Midbrain (tissue), 1 donor: Measurements from ENCODE around the gene B3GALT2.

Experiments
- DNase-seq: peaks from one replicate; lab custom pipeline; 2025; lab: John Stamatoyannopoulos, UW

The B3GALT2 gene

DNA sequence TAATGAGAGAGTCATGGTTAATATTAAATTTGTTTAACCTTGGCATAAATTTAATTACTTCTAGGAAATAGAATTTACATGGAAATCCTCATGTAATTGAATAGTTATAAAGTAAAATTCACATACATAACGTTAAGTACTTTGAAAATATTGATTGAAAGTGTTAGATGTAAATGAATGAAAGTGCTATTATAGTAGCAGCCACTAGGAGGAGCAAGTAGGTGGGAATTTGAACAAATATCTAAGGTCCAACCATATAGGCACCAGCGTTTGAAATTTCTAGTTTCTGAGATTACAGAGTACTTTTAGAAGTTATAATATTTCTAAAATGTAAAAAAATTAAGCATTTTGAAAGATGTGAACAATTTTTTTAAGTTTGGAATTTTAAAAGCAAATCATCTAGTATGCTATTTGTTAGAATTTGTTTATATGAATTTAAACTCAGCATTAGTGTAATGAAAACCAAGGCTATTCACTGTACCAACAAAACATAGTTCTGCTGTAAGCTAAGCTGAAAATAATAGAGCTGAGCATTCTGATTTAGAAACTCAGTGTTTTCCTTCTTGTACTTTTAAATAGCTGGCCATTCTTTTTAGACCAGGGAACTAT, 3.3 kb downstream of the B3GALT2 start:
- peak; percentile 78 for DNase-seq

DNA sequence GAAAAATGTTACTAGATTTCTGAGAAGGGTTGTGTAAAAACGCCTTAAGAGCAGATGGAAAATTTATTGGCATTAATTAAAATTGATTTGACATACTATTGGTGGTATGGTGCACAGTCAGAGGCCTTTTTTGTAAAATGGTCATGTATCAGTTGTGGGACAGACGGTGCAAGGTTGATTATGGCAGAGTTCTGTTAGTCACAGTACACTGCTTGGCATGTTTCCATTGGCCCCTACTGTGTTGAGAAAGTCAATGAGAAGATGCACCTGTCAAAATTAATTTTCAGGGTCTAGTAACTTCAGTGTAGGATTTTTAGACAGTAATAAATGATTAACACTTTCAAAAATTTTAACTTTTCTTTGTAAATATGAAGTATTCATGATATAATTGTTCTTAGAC, 4.4 kb downstream of the B3GALT2 start:
- no peak for DNase-seq

DNA sequence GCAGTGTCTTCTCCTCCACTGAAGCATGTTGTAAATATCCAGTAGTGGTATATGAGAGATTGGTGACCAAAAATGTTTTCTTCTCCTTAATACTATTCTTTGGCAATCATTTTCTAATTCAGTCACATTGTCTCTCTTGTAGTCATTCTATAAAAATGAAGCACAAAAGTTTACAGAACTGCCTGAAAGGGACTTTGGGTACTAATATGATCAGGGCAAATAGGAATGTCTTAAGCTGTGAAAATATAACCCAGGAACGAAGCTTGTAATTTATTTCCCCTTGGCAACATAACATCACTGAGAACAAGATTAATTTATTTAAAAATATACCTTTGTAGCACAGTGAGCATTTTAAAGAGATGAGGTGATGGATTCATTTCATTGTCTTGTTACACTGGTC, 4.9 kb downstream of the B3GALT2 start:
- DNase-seq: no peak

DNA sequence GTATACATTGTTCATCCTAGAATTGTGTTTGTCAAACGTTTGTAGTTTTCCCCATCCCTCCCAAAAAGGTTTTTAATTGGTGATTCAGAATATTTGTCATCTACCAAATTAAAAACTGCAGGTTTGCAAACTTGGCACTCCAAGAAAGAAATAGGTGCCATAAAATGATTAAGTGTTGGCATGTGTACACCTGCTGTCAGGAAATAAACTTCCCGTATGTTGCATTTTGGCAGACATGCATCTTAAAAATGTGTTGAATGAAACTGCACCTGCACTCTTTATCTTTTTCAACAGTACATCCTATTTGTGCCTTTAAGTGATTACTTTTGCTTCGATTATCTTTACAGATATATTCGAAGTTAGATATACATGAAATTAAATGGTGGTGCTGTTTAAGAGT, 7.3 kb downstream of the B3GALT2 start:
- DNase-seq: no peak

DNA sequence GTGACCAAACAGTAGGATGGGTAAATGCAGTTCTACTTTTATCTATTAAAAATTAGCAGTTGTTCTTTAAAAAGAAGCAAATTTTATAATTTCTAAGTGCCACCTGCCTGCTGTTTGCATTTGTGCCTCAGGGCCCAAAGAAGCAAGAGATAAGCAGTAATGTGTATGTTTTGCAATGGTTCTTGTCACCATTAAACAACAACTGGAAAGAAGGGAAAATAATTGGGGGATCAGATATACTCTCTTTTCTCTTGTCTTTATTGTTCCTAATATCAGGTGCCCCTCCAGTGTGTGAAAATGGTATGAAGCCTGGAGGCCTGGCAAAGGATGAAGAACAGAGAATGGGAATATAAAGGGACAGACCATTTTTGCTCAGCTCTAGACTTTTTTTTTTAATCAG, 9.6 kb downstream of the B3GALT2 start:
- DNase-seq: no peak

DNA sequence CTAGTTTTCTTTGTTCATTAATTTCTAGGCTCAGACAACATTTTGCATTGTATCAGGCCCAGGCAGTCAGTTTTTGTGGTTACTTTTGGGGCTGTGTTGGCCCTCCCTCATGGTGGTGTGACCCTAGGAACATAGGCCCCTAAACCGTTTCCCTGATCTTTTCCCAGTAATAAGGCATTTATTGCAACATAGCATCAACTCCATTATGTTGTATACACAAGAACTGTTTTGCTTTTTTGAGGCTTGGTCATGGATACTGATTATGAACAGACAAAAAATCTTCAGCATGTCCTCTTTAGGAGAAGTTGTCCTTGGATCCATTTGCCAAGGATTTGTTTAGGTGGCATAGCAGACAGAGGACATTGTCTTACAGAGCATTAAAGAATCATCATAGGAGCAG, 10.3 kb downstream of the B3GALT2 start:
- no peak for DNase-seq

DNA sequence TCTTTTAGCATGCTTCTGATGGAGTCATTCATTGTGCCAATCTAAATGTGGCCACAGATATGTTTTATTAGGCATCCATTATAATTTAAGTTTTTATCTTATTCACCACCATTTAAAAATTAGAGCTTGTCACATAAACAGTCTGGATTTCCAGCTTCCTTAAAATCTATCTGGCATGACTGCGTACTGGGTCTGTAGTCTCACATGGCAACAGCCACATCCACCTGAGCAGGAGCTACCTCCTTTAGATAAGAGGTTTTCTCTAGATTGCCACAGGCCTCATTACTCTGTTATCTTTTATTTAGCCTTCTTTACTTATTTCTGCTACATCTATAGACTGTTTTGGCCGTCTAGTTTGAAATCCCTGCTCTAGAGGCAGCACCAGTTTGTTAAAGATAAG, 29.1 kb downstream of the B3GALT2 start:
- no peak for DNase-seq

DNA sequence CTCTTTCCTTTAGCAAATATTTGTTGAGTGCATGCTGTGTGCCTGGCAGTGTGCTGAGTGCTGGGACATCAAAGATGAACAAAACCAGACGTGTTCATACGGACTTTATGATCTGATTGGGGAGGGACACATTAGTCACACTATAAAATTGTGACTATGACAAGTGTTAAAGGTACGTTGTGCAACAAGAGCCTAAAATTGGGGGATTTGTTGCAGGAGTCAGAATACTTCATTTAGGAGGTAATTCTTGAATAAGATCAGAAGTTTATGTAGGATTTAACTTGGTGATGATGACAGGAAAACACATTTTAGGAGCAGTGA, 29.6 kb downstream of the B3GALT2 start:
- DNase-seq: no peak

DNA sequence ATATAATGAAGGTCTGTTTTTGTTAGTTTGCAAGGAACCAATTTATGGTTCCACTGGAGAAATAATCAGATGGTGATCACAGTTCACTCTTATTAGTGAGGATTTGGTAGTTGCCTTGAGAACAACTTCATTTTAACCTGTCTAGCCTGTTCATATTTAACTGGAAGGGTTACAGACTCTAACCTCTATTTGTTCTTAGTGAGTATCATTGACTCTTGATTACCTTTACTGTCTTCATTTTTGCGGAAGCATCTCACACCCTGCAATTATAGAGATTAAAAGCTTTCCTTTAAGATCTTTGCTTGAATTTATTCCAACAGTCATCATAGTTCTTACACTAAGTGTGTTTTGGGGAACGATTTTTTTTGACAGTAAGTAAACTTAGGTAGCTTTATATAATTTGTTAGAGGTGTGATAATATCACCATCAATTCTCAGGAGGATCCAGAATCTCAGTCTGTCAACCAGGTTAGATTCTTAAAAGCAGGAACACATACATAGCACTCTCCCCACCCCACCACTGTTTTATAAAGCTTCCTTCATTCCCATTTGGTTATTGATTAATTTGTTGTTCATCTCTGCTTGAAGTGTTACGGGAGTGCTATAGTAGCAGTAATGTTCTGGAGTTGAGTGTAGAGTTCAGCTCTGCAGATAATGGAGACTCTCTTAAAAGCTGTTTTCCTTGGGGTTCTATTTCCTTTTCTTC, 30.1 kb downstream of the B3GALT2 start:
- DNase-seq: no peak

DNA sequence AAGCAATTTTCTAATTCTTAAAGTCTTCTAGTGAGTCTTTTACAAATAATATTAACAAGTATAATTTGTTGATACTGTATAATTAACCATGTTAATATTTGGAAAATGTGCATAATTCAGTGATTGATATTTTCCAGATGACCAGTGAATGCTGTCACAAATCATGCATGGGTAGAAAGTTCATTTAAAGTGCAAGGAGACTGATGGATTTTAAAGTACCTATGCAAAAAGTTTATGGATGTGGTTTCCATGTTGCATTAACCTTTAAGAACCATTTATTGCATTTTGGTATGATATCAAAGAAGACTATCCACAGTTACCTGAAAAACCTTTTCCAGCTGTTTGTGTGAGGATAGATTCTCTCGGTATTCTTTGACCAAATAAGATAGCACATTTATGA, 41.4 kb downstream of the B3GALT2 start:
- no peak for DNase-seq

DNA sequence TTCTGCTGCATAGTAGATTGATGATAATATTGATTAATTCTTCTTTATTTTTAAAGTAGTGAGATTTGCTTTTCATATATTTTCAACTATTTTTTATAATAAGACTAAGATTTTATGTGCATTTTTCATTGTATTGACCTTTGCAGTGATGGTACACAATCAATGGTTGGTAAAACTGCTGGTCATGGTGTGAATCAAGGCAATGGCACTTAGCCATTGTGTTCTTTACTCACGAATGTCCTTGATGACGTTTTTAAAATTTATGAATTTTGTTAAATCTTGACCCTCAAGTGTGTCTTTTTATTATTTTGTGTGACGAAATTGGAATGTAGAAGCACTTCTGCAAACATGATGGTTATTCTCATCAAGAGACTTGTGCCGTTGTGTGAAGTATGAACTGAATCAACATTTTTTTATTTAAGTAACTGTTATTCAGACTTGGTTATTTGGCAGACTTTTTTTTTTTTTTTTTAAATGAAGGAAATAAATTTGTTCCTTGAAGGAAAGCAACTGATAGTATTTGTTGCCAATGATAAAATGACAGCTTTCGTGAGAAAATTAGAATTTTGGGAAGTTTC, 42.0 kb downstream of the B3GALT2 start:
- no peak for DNase-seq

DNA sequence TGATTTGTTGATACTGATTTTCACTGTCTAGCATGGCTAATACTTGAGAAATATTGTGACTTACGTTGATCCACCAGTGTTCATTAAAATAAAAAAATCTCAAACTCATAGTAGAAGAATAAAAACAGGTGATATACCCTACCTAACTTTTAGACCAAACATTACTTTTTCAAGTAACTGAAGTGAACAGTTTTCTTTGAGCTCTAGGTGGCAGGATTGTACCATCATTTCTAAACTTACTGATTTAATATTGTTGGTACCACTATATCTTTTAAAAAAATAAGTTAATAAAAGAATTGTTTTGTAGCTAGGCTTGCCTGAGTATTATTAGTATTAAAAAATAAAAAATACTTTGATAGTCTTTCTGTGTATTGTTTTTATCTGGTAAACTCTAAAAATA, 43.1 kb downstream of the B3GALT2 start:
- no peak for DNase-seq

DNA sequence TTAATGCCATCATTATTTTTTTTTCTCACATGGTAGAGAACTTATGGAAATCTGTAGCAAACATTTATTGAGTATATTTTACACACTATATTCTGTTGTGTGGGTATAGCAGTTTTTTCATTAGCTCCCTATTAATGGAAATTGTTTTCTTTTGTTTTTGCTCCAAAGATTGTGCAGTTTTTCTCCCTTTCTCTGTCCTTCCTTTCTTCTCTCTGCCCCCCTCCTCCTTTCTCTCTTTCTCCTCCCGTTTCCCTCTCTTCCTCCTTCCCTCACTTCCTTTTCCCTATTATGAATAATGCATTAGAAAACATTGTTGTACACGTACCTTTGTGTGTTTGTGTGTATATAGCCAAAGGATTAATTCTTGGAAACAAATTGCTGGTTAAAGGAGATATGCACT, 44.0 kb downstream of the B3GALT2 start:
- DNase-seq: no peak

DNA sequence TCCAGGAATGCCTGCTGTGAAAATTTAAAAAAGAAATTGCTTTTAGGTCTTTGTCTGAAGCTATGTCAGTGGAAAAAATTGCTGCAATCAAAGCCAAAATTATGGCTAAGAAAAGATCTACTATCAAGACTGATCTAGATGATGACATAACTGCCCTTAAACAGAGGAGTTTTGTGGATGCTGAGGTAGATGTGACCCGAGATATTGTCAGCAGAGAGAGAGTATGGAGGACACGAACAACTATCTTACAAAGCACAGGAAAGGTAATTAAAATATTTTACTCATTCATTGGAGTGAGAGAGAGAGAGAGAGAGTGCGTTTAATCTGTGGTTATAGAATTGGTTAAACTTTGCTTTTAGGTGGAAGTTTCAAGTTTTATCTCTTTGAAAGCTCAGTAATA, 44.6 kb downstream of the B3GALT2 start:
- DNase-seq: no peak

DNA sequence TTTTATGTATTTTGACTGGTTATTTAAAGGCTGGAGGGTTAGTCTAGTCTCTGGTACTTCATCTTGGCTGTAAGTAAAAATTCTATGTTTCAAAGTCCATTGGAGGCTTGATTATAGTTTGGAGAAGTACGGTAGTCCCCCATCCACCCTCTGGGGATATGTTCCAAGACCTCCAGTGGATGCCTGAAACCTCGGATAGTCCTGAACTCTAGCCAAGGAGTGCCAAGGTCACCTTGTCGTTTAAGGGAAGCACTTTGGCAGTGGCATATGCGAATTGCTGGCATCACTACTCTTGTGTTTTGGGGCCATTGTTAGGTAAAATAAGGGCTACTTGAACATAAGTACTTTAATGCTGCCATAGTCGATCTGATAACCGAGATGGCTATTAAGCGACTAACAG, 46.2 kb downstream of the B3GALT2 start:
- no peak for DNase-seq

DNA sequence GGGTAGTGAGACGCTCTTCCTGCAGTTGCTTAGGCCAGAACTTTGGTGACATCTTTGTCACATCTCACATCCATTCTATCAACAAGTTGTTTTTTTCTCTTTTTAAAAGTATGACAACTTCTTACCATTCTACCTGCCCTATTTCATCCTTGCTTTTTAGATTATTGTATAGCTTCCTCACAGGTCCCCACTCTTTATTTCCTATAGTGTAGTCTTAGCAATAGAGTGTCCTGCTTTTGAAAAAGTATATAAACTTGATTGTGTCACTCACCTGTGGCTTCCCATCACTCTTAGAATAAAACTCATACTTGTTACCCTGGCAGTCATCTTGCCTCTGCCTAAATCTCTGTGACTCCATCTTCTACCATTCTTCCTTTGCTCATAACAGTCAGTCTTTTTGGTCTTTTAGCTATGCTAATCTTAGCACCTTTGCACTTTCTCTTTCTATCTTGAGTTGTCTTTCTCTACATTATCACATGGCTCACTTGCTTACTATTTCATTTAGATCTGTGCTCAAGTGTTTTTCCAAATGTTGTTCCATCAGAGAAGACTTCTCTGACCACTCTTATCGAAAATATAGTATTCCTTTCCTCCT, 55.0 kb downstream of the B3GALT2 start:
- DNase-seq: no peak
